ENCODE data around the gene CHDH.

DNA sequence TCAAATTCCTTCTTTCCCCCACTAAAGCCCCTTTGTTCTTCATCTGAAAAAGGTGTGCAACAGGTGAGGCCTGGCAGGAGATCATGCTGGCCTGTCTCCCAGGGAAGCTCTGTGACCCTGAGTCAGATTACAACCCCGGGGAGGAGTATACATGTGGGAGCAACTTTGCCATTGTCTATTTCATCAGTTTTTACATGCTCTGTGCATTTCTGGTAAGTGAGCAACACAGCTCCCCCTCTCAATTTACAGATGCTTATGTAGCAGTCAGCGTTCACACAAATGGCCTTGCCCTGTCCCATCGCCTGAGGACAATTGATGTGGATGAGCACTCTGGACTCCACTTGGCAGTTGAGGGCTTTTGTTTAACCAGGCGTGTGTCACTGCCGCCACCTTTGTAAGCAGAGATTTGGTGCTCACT lies 70.4 kb downstream of the CHDH start:
- TF ChIP-seq EZH2 (IDR thresholded peaks at IDR 0.05; ENCODE audit: borderline replicate concordance) (no peak), EZH2phosphoT487 (IDR thresholded peaks at IDR 0.05; ENCODE audit: low read depth, severe bottlenecking, unreplicated experiment) (no peak)
- TF ChIP-seq, protein P1, sequence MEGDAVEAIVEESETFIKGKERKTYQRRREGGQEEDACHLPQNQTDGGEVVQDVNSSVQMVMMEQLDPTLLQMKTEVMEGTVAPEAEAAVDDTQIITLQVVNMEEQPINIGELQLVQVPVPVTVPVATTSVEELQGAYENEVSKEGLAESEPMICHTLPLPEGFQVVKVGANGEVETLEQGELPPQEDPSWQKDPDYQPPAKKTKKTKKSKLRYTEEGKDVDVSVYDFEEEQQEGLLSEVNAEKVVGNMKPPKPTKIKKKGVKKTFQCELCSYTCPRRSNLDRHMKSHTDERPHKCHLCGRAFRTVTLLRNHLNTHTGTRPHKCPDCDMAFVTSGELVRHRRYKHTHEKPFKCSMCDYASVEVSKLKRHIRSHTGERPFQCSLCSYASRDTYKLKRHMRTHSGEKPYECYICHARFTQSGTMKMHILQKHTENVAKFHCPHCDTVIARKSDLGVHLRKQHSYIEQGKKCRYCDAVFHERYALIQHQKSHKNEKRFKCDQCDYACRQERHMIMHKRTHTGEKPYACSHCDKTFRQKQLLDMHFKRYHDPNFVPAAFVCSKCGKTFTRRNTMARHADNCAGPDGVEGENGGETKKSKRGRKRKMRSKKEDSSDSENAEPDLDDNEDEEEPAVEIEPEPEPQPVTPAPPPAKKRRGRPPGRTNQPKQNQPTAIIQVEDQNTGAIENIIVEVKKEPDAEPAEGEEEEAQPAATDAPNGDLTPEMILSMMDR (IDR thresholded peaks at IDR 0.05; ENCODE audit: poor library complexity): no peak

Measured in hepatocyte (in vitro differentiated cells).